Measurements from ENCODE around the gene TMBIM1.
A peak's percentile ranks its signal among the peaks of the same experiment; 100 is the strongest.

TMBIM1 gene

GRCh38 chr2:218272531-218273212, 19.6 kb downstream of the TMBIM1 start:
- DNase-seq (ENCODE audit: low read depth, low spot score), result peak; percentile 68

- no peak for DNase-seq (ENCODE audit: low read depth, low spot score)
Observed at GRCh38 chr2:218271865-218272530, 20.3 kb downstream of the TMBIM1 start.

DNA sequence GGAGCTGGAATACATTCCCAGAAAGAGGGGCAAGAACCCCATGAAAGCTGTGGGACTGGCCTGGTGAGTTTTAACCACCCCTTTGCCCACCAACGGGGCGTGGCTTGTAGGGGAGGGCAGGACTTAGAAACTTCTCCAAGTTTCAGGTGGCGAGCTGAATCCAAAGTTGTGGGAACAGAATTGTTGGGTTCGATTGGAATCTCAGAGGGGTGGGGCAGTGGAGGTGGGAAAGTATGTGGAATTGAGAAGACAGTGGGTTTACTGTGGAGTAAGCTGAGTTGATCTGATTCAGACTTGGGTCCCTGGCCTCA, 20.9 kb downstream of the TMBIM1 start:
- DNase-seq (ENCODE audit: low read depth, low spot score), result no peak

GRCh38 chr2:218270721-218271486, 21.4 kb downstream of the TMBIM1 start:
- DNase-seq (ENCODE audit: low read depth, low spot score), result no peak

DNA sequence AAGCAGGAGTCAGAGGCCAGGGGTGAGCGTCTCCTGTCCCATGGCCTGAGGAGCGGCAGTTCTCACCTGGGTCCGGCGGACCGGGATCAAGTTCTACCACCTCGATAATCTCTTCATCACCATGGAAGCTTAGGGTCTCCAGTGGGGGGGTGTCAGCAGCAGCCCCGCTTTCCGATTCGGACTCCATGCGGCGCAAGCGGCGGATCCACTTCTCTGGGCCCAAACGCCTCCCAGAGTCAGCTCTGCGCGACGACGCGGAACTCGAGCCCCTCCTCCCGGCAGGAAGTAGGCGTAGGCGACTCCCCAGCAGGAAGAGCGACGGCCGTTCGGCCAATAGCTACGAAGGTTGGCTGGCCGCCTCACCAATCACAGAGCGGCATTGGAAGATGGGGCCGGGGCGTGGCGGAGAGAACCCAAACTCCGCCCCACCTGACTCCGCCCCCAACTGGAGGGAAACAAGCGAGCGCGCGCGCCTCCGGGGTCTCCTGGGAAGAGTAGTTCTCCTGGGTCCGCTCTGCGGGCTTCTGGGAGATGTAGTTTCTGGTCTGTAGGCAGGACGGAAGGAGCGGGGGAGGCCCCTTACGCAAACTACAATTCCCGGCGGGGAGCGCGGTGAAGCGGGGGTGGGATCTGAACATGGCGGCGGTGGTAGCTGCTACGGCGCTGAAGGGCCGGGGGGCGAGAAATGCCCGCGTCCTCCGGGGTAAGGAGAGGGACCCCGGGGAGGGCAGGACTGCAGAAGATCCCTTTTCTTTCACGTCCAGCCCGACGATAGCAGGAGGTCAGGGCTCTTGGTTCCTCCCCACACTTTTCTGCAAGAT, 22.2 kb downstream of the TMBIM1 start, which contains the start of the genes AAMP and PNKD:
TSS of gene AAMP (minus strand) at position 238 of the 821 bp plus-strand sequence. CDS start at position 187, 51 bp downstream.
TSS of gene PNKD (plus strand) at position 620 of the 821 bp plus-strand sequence. CDS start at position 637, 17 bp downstream.
- peak; percentile 99 for DNase-seq (ENCODE audit: low read depth, low spot score)

GRCh38 chr2:218267259-218267658, 25.0 kb downstream of the TMBIM1 start:
- no peak for DNase-seq (ENCODE audit: low read depth, low spot score)

- DNase-seq (ENCODE audit: low read depth, low spot score), result no peak
Observed at GRCh38 chr2:218266316-218266979, 25.9 kb downstream of the TMBIM1 start.

DNA sequence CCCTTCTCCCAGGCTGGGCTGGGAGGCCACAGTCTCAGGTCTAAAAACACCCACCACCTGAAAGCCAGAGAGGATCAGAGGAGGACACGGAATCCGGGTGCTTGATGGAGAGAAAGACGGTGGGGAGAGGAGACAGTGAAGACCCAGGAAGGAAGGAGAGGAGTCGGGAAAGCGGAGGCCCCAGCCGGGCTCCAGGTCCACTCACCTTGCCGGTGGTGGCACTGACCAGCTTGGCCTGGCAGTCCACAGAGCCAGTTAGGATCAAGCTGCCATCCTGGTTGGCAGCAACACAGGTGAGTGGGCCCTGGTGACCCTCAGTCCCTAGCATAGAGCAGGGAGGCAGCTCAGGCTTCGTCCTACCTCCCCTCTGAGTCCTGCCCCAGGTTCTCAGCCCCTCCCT, 26.7 kb downstream of the TMBIM1 start:
- DNase-seq (ENCODE audit: low read depth, low spot score), result no peak

DNA sequence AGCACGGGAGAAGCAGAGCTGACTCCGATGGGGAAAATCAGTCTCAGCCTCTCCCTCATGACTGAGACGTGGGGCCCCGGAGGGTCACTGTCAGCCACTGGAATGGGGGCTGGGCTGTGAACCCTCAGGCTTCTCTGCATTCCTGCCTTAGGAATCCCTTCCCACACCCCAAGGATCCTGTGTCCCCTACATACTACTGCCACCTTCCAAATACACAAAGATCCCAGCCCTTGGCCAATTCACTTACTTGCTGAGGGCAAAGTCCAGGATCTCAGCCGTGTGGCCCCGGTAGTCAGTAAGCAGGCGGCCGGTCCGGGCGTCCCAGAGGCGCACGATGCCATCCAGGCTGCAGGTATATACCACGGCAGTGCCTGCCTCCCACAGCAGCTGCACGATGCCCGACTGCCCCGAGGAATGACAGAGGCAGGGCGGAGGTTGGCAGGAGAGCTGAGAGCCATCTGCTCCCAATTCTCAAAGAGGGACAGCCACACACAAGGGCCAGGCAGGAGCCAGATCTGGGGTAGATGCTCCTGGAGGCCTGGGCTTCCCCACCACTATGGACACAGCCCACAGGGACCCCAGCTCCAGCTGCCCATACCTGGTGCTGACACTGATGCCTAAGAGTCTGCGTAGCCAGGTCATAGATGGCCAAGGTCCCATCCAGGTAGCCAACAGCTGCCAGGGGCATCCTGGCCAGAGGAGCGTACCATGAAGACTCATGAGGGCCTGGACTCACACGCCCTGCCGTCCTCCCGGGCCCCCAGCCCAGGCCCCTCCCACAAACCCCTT, 27.3 kb downstream of the TMBIM1 start:
- no peak for DNase-seq (ENCODE audit: low read depth, low spot score)

DNA sequence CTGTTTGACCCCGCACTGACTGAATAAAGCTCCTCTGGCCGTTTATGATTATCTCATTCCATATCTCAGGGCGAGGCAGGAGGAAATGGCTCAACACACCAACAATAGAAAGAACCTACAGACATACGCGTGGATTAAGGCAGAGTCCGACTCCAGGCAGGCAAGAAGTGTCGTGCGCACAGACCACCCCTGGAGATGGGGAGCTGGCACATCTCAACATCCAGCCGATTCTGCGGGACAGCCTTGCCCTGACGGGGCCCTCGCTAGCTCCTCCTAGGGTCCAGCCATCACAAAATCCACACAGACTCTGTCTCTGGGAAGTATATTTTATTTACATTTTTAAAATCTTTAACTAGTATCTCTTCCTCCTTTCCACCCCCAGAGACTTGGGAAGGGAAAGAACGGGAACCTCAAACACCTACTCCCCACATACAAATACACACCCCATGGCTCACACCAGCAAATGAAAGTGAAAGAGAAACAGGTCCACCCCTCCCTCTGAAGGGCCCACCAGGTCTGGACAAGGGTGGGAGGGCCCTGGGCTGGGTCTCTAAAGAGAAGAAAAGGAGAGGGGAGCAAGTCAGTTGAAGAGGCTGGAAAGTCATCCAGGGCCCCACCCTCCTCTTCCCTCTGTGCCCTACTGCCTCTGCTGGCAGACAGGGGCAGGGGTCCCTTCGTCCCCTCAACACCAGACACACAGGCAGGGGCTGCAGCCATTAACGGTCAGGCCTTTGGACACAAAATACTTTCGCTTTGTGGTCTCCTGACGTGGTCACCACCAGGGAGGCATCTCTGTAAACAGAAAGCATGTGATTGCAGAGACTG, 28.3 kb downstream of the TMBIM1 start:
- no peak for DNase-seq (ENCODE audit: low read depth, low spot score)

DNA sequence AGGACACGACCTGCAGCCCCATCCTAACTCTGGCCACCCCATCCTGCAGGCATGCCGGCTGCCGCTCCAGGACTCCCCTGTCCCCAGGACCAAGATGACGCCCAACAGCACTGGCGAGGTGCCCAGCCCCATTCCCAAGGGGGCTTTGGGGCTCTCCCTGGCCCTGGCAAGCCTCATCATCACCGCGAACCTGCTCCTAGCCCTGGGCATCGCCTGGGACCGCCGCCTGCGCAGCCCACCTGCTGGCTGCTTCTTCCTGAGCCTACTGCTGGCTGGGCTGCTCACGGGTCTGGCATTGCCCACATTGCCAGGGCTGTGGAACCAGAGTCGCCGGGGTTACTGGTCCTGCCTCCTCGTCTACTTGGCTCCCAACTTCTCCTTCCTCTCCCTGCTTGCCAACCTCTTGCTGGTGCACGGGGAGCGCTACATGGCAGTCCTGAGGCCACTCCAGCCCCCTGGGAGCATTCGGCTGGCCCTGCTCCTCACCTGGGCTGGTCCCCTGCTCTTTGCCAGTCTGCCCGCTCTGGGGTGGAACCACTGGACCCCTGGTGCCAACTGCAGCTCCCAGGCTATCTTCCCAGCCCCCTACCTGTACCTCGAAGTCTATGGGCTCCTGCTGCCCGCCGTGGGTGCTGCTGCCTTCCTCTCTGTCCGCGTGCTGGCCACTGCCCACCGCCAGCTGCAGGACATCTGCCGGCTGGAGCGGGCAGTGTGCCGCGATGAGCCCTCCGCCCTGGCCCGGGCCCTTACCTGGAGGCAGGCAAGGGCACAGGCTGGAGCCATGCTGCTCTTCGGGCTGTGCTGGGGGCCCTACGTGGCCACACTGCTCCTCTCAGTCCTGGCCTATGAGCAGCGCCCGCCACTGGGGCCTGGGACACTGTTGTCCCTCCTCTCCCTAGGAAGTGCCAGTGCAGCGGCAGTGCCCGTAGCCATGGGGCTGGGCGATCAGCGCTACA, 29.4 kb downstream of the TMBIM1 start:
- DNase-seq (ENCODE audit: low read depth, low spot score), result no peak

DNA sequence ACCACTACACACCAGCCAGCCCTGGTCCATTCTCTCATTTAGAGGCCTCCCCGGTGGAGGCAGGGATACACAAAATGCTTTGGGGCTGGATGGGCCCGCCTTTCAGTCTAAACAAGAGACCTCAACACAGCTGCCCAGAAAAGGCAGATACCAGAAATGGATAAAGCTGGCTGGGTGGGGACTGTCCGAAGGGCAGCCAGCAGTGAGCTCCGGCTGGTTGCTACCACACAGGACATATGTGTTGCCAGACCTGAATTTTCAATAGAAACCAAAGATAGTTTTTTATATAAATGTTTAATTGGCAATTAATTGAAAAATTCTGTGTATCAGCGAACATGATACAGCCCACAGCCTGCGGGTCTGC, 30.1 kb downstream of the TMBIM1 start:
- no peak for DNase-seq (ENCODE audit: low read depth, low spot score)

DNA sequence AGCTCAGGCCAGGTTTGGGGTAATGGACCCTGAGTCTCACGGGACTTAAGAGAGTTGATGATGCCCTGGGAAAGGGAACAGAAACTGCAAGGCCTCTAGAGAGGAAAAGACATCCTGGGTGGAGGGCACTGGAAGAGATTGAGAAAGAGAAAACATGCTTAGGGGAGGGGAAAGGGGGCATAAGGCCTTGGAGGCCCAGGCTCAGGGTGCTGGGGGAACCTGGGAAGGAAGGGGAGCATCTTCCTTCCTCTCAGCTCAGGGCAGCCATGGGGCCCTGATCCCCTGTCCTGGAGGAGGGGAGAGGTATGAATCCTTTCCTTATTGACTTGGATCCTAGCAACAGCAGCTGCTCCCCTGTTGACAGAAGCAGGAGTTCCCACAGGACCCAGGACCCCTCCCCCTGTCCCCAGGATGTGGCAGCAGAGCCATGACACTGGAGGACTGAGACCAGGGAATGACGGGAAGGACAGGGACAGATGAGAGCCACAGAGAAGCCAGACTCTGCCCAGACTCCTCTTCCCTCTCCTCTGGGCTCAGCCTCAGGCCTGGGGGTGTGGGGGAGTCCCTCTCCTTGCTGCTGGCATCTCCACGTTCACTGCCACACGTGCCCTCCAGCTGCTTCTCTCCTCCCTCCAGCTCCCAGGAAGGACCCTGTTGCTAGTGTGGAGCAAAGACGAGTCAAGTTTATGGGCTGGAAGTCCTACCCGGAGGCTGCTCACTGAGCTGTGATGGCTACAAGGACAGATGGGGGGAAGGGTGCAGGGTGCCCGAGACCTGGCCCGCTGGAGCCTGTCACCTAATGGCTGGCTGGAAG, 30.7 kb downstream of the TMBIM1 start:
- no peak for DNase-seq (ENCODE audit: low read depth, low spot score)

DNA sequence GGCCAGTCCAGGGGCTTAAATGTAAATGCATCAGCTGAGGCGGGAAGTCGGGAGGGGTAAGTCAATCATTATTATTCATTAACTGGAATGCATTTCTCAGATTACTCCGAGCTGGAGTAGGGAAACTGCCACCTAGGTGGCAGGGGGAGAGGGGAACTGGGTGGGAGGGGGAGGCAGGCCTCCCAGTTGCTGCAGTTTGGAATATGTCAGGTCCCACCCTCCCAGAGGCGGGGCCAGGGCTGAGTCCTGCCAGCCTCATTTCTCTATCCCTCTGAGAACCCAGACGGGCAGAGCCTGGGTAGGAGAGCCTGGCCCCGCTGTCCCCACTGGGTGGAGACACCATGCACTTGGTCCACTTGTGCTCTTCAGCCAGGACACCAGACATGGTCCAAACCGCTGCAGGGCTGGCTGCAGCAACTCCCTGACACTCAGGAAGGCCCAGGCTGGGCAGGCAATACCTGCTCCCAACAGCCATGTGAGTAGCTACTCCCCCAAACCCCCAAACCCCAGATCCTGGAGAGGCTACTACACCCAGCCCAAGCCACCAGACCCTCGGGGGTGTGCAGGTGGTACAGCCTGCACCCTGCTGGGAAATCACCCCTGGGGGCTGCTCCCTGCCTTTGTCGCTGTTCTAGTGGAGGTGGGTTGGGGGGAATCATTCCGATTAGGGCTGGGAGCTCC, 31.4 kb downstream of the TMBIM1 start, which contains the start of gene GPBAR1:
TSS of gene GPBAR1 (plus strand) at position 274 of the 681 bp plus-strand sequence. CDS start 1,710 bp downstream, outside the sequence.
- DNase-seq (ENCODE audit: low read depth, low spot score), result no peak

- DNase-seq (ENCODE audit: low read depth, low spot score), result no peak
Observed at GRCh38 chr2:218260166-218260565, 32.1 kb downstream of the TMBIM1 start.

DNA sequence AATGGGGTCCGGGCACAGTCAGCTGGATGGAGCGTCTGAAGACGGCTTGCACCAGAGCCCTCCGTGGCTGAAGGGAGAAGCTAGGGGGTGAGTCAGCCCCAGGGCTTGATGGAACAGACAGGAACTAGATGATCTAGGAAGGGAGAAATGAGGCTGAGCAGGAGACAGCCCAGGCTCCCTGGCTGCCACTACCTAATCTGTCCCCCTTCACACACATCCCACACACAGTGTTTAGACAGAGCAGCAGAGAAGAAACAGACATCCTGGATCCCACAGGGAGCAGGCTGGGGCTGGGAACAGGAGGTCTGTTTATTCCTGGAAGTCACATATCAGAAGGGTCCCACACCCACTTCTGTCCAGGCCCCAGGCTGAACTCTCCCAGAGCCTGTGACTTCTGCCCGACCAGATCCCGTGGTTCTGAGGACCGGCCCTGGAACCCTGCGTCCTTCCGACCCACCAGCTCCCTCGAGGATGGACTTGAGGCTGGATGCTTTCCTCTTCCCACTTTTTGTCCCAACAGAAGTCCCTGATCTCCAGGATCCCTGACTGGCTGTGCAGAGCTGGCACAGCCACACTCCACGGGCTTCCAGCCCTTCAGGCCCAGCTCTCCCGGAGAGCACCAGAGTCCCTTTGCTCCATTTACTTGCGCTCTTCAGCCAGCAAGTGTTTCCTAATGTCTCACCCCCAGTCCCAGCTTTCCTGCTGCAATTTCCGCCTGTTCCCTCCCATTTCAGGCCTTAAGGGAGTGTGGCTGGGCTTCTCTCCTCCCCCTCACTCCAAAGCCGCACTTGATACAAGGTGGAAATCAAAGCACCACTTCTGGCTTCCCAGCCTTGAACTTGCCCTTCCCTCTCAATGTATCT, 33.0 kb downstream of the TMBIM1 start:
- no peak for DNase-seq (ENCODE audit: low read depth, low spot score)

All from smooth muscle cell of the brain vasculature (primary cell).